Adipocyte (in vitro differentiated cells): ENCODE results near the gene NRXN3.
A peak's percentile ranks its signal among the peaks of the same experiment; 100 is the strongest.

Experiments used
- DNase-seq: peaks from one replicate; pipeline ENCODE4 v3.0.0-alpha.2; 2015; ENCODE audit warnings: low read depth
- H3K27me3 ChIP-seq: replicated peaks from 2 replicates; pipeline ENCODE4 v1.7.0; 2013; ENCODE audit warnings: mild to moderate bottlenecking, low read length, moderate library complexity; ENCODE audit not compliant: control insufficient read depth, insufficient read depth
- H3K36me3 ChIP-seq: 2 replicates; pipeline ENCODE4 v1.7.0; 2013; ENCODE audit warnings: low read length, mild to moderate bottlenecking, moderate library complexity; ENCODE audit not compliant: control insufficient read depth, insufficient read depth, severe bottlenecking
- H3K4me1 ChIP-seq: 2 replicates; pipeline ENCODE4 v1.7.0; 2013; ENCODE audit warnings: mild to moderate bottlenecking, low read length, moderate library complexity; ENCODE audit not compliant: control insufficient read depth, insufficient read depth
- H3K4me3 ChIP-seq: 2 replicates; pipeline ENCODE4 v1.7.0; 2013; ENCODE audit warnings: mild to moderate bottlenecking, low read length, moderate library complexity
- H3K9ac ChIP-seq: 2 replicates; pipeline ENCODE4 v1.7.0; 2013; ENCODE audit warnings: mild to moderate bottlenecking, low read length, moderate library complexity
- H3K9me3 ChIP-seq: 2 replicates; pipeline ENCODE4 v1.7.0; 2013; ENCODE audit warnings: mild to moderate bottlenecking, low read length, moderate library complexity; ENCODE audit not compliant: control insufficient read depth

Gene NRXN3

GRCh38 chr14:79342942-79343341 lies 1172.8 kb downstream of the NRXN3 start:
- Histone ChIP-seq H3K9ac (no peak overlapping the region), H3K4me1 (no peaks in the 10 kb centered on the region), H3K9me3 (no peaks in the 10 kb centered on the region), H3K36me3 (no peaks in the 10 kb centered on the region), H3K27me3 (peaks cover 7% of the 10 kb centered on the region), H3K4me3 (no peak overlapping the region)
- DNase-seq, result no peak

DNA sequence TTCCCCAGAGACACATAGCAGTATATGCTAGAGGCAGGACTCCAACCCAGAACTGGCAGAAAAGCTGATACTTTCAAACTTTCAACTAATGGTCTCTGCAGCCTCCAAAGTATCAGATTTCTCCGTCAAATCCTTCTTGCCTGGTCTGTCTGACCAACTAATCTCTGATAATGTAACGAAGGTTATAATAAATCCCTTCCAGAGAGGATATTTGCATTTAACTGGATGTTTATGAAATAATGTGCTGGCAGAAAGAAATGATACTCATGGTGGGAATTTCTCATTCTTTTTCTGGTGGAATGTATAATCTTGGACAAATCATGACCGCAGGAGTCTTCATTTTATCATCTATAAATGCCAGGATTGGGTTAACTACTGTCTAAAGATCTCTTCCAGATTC lies 1180.8 kb downstream of the NRXN3 start:
- Histone ChIP-seq H3K4me3 (no peak overlapping the region), H3K27me3 (no peaks in the 10 kb centered on the region)

DNA sequence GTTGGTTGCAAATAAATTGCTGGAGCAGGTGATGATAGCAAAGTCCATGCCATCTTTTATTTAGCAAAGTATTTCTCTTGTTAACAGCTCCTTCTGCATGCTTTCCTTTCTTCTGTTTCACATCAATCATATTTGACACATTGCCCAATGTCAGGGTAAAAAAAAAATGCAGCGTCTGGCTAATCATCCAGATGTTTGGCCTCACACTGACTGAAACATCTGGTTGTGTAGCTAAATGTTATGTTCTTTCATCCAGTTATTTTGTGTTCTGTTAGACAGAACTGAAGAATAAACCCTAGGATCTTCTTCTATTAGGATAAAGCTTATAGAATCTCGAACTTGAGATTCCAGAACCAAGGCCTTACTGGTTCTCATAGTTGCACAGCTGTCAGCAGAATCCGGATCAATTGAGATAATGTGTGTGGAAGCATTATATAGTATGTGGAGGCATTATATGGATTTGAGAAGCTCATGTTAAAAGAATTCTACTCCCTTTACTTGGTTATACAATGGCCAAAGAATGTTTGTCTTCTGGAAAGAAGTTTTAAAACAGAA lies 1182.0 kb downstream of the NRXN3 start:
- no peak overlapping the region for H3K4me3 ChIP-seq
- DNase-seq, result no peak
- no peaks in the 10 kb centered on the region for H3K4me1 ChIP-seq
- no peak overlapping the region for H3K9ac ChIP-seq
- no peaks in the 10 kb centered on the region for H3K36me3 ChIP-seq
- no peaks in the 10 kb centered on the region for H3K9me3 ChIP-seq
- H3K27me3 ChIP-seq, result no peaks in the 10 kb centered on the region

More for the DNA sequence above, 1180.8 kb downstream of the NRXN3 start:
- no peak overlapping the region for H3K9ac ChIP-seq
- H3K36me3 ChIP-seq, result no peaks in the 10 kb centered on the region
- DNase-seq, result no peak
- no peaks in the 10 kb centered on the region for H3K9me3 ChIP-seq
- no peaks in the 10 kb centered on the region for H3K4me1 ChIP-seq

GRCh38 chr14:79354336-79354735 lies 1184.2 kb downstream of the NRXN3 start:
- Histone ChIP-seq H3K9ac (no peak overlapping the region), H3K27me3 (no peaks in the 10 kb centered on the region), H3K36me3 (no peaks in the 10 kb centered on the region), H3K4me3 (no peak overlapping the region), H3K4me1 (no peaks in the 10 kb centered on the region), H3K9me3 (no peaks in the 10 kb centered on the region)
- DNase-seq, result no peak

GRCh38 chr14:79356040-79356439 lies 1185.9 kb downstream of the NRXN3 start:
- no peak overlapping the region for H3K4me3 ChIP-seq
- H3K27me3 ChIP-seq, result no peaks in the 10 kb centered on the region
- H3K9me3 ChIP-seq, result no peaks in the 10 kb centered on the region
- no peak overlapping the region for H3K9ac ChIP-seq
- no peaks in the 10 kb centered on the region for H3K4me1 ChIP-seq
- DNase-seq, result no peak
- H3K36me3 ChIP-seq, result no peaks in the 10 kb centered on the region

- H3K4me1 ChIP-seq, result no peaks in the 10 kb centered on the region
- no peak overlapping the region for H3K9ac ChIP-seq
- no peak overlapping the region for H3K4me3 ChIP-seq
- no peaks in the 10 kb centered on the region for H3K9me3 ChIP-seq
- no peak for DNase-seq
- no peaks in the 10 kb centered on the region for H3K36me3 ChIP-seq
- no peaks in the 10 kb centered on the region for H3K27me3 ChIP-seq
These were observed 1187.1 kb downstream of the NRXN3 start for GRCh38 chr14:79357307-79357706.

DNA sequence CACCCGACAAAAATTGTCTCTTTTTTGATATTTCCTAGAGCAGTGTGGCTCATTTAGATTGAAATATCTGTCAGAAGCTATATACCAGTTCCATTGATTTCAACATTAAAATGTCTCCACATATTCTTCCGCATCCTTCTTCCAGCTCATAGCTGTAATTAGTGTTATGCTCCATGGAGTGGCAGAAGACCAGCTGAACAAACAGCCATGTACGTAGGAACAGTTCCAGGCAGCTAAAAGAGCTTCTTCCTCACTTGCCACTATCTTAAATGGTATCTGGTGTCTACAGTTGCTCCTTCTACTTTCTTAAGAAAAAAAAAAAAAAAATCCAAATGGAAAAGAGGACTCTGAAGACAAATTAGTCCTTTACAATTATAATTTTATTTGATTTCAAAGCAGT lies 1193.1 kb downstream of the NRXN3 start:
- H3K36me3 ChIP-seq, result no peaks in the 10 kb centered on the region

GRCh38 chr14:79369359-79370332 lies 1199.5 kb downstream of the NRXN3 start:
- no peaks in the 10 kb centered on the region for H3K36me3 ChIP-seq
- peaks cover 7% of the 10 kb centered on the region for H3K4me1 ChIP-seq
- no peaks in the 10 kb centered on the region for H3K9me3 ChIP-seq
- H3K9ac ChIP-seq, result no peak overlapping the region
- peak; percentile 32 for DNase-seq
- H3K27me3 ChIP-seq, result no peaks in the 10 kb centered on the region
- H3K4me3 ChIP-seq, result no peak overlapping the region

More for the DNA sequence above, 1193.1 kb downstream of the NRXN3 start:
- Histone ChIP-seq H3K9me3 (no peaks in the 10 kb centered on the region), H3K4me1 (no peaks in the 10 kb centered on the region), H3K27me3 (no peaks in the 10 kb centered on the region), H3K9ac (no peak overlapping the region), H3K4me3 (no peak overlapping the region)
- DNase-seq, result no peak

GRCh38 chr14:79370969-79371368 lies 1200.8 kb downstream of the NRXN3 start:
- Histone ChIP-seq H3K9me3 (no peaks in the 10 kb centered on the region), H3K9ac (no peak overlapping the region)

DNA sequence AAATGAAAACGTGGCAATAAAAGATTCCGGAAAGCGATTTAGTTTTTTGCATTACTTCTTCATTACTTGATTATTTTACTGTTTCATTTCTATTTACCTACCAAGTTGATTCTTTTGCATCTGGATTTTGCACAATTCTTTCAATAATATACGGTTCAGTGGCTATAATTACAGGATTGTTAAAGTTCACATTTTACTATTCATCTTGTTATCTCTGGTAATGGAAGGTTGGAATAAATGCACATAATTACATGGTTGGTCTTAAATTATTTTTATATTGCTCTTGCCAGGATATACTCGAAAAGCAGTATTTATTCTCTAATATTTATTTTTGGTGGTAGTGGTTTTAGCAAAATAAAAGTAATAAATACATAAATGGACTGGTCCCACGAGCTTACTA lies 1203.3 kb downstream of the NRXN3 start:
- Histone ChIP-seq H3K9me3 (no peaks in the 10 kb centered on the region), H3K36me3 (no peaks in the 10 kb centered on the region), H3K4me1 (peaks cover 7% of the 10 kb centered on the region), H3K4me3 (no peak overlapping the region), H3K27me3 (no peaks in the 10 kb centered on the region), H3K9ac (no peak overlapping the region)
- no peak for DNase-seq

More at GRCh38 chr14:79370969-79371368, 1200.8 kb downstream of the NRXN3 start:
- H3K36me3 ChIP-seq, result no peaks in the 10 kb centered on the region
- H3K27me3 ChIP-seq, result no peaks in the 10 kb centered on the region
- H3K4me3 ChIP-seq, result no peak overlapping the region
- DNase-seq, result no peak
- H3K4me1 ChIP-seq, result peaks cover 7% of the 10 kb centered on the region

DNA sequence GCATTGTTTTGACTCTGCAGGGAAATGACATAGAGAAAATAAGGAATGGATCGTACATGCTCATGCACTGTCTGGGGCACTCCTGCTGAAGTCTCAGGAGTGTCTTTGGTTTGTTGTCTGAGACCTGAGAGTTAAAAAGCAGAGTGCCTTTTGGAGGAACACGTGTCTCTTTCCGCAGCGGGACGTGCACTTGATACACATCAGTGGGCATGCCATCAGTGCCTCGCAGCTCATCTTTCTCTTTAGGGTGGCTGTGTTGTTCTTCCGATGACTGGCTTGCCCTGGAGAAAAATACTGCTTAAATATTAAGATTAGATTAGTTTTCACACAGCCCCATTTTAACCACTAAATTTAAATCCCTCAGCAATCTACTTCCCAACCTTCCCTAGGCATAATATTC lies 1205.2 kb downstream of the NRXN3 start:
- DNase-seq, result no peak
- no peaks in the 10 kb centered on the region for H3K27me3 ChIP-seq
- H3K4me3 ChIP-seq, result no peak overlapping the region
- H3K9me3 ChIP-seq, result no peaks in the 10 kb centered on the region
- H3K9ac ChIP-seq, result no peak overlapping the region
- H3K4me1 ChIP-seq, result no peaks in the 10 kb centered on the region
- H3K36me3 ChIP-seq, result no peaks in the 10 kb centered on the region
